Measurements from ENCODE around the gene AMER1. TPM values are rescaled to one million over a fixed set of nuclear protein-coding genes. Genes with fewer than 3 reads are reported as not detected.
"Not testable (repeated sequence)": the region's sequence is repeated elsewhere in the genome, so short reads cannot be mapped to it uniquely, and the experiment has no call there.

Gene AMER1
- 1 to 10 TPM; 7.9 to 8.8 TPM for total RNA-seq

DNA sequence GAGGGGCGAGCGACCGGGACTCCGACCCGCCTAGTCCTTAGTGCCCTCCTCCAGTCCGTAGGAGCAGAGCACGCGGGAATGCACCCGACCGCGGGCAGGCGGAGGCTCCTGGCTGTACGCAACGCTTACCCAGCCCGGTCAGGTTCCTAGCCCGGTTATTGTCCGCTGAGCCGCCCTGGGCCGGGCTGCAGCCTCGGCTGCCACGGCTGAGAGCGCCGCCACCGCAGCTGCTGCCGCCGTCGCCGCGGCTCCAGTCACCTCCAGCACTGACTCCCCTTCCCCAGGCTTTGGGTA, at the start of gene AMER1:
Gene AMER1 (minus strand): TSS at position 268 of the 294 bp plus-strand sequence. CDS start 12,422 bp downstream, outside the sequence.
- TF ChIP-seq, protein P1, sequence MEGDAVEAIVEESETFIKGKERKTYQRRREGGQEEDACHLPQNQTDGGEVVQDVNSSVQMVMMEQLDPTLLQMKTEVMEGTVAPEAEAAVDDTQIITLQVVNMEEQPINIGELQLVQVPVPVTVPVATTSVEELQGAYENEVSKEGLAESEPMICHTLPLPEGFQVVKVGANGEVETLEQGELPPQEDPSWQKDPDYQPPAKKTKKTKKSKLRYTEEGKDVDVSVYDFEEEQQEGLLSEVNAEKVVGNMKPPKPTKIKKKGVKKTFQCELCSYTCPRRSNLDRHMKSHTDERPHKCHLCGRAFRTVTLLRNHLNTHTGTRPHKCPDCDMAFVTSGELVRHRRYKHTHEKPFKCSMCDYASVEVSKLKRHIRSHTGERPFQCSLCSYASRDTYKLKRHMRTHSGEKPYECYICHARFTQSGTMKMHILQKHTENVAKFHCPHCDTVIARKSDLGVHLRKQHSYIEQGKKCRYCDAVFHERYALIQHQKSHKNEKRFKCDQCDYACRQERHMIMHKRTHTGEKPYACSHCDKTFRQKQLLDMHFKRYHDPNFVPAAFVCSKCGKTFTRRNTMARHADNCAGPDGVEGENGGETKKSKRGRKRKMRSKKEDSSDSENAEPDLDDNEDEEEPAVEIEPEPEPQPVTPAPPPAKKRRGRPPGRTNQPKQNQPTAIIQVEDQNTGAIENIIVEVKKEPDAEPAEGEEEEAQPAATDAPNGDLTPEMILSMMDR (IDR thresholded peaks at IDR 0.05), result no peak
- H3K4me3 ChIP-seq, result peak within 1 kb of the TSS; percentile 88
- DNase-seq (ENCODE audit: low spot score) (no peak), ATAC-seq (ENCODE audit: insufficient number of reproducible peaks, low FRiP score, low read depth) (peak; percentile 25)
- H3K4me1 ChIP-seq (ENCODE audit: control insufficient read depth in 1 of 2, low read depth in 2 of 2), result peaks cover 7 to 46% of the 10 kb centered on the region in 2 donors
- H3K9me3 ChIP-seq, result no peaks in the 10 kb centered on the region
- no peaks in the 10 kb centered on the region for H3K36me3 ChIP-seq
- H3K27ac ChIP-seq, result peak within 1 kb of the TSS; percentile 80 to 94
- no peaks in the 10 kb centered on the region for H3K27me3 ChIP-seq (replicated peaks; ENCODE audit: insufficient read depth)

DNA sequence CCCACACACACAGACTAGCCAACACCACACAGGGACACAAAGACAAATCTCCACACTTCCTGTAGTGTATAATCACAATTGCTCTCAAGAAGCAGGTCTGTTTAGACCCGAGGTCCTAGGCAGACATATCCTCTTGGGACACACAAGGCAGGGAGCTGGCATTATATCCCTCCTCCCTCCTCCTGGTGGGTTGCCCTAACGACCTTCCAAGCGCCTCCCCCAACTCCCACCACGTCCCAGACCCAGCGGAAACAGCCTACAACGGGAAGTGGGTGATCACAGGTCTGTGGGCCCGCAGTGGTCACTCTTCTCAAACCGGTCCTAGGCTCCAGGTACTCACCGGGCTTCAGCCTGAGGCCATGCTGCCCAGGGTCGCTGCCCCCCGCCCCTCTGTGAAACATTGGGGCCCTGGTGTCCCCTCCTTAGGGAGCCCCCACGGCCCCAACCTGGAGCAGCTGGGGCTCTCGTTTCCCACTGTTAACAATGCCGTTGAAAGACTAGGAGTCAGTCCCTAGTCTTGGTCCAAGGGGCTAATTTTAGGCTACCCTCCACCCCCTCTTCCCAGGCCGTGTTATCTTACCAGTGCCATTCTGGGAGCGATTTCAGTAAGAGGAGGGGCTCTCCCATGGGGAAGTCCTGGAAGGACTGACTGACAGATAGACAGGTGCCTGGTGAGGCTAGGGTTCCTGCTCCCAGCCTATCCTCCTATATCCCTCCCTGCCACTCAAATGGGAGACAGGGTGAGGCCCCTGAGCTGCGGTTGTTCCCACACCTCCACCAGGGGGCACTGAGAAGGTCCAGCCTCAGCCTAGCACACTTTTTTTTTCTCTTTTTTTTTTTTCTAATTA, 24.8 kb upstream of the AMER1 start, which contains the start of gene ASB12:
Gene ASB12 (minus strand): TSS at position 485 of the 848 bp plus-strand sequence. CDS start 4,957 bp downstream, outside the sequence.
- Histone ChIP-seq H3K27me3 (replicated peaks; ENCODE audit: insufficient read depth) (no peaks in the 10 kb centered on the region), H3K4me3 (no peak within 1 kb of the TSS), H3K4me1 (ENCODE audit: control insufficient read depth in 1 of 2, low read depth in 2 of 2) (no peaks in the 10 kb centered on the region), H3K27ac (no peak within 1 kb of the TSS), H3K36me3 (no peaks in the 10 kb centered on the region), H3K9me3 (no peaks in the 10 kb centered on the region)
- TF ChIP-seq, protein P1 (IDR thresholded peaks at IDR 0.05), result no peak
- DNase-seq (ENCODE audit: low spot score) (no peak), ATAC-seq (ENCODE audit: insufficient number of reproducible peaks, low FRiP score, low read depth) (no peak)

- Histone ChIP-seq H3K36me3 (no peaks in the 10 kb centered on the region), H3K4me3 (no peak overlapping the region), H3K27me3 (replicated peaks; ENCODE audit: insufficient read depth) (no peaks in the 10 kb centered on the region), H3K27ac (no peak overlapping the region), H3K9me3 (no peaks in the 10 kb centered on the region), H3K4me1 (ENCODE audit: control insufficient read depth in 1 of 2, low read depth in 2 of 2) (no peaks in the 10 kb centered on the region)
- TF ChIP-seq, protein P1 (IDR thresholded peaks at IDR 0.05), result no peak
- ATAC-seq (ENCODE audit: insufficient number of reproducible peaks, low FRiP score, low read depth), result no peak
- no peak for DNase-seq (ENCODE audit: low spot score)
Measured at GRCh38 chrX:64229154-64229553, 23.6 kb upstream of the AMER1 start.

GRCh38 chrX:64218023-64218422, 12.5 kb upstream of the AMER1 start:
- H3K27ac ChIP-seq, result no peak overlapping the region
- DNase-seq (ENCODE audit: low spot score) (no peak), ATAC-seq (ENCODE audit: insufficient number of reproducible peaks, low FRiP score, low read depth) (no peak)
- H3K27me3 ChIP-seq (replicated peaks; ENCODE audit: insufficient read depth), result no peaks in the 10 kb centered on the region
- no peaks in the 10 kb centered on the region for H3K4me1 ChIP-seq (ENCODE audit: control insufficient read depth in 1 of 2, low read depth in 2 of 2)
- H3K4me3 ChIP-seq, result no peak overlapping the region
- TF ChIP-seq, protein P1 (IDR thresholded peaks at IDR 0.05), result no peak
- H3K36me3 ChIP-seq, result no peaks in the 10 kb centered on the region
- H3K9me3 ChIP-seq, result no peaks in the 10 kb centered on the region

DNA sequence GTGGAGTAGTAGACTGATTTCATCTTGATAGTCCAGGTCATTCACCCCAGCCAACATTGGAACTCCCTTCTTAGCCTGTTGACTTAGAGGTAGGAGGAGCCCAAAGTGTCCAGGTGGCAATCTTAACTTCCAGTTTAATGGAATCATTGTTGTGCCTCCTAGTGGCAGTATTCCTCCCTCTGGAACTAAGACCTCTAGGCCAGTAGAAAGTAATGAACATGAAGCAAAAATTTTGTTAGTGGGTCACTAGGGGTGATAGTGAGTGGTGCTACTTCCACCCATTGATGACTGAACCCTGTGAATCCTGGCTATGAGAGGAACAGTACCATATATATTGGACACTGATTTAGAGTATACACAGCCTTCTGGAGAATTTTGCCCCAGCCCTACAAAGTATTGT, 8.5 kb upstream of the AMER1 start:
- not testable (repeated sequence) for H3K4me3 ChIP-seq; ATAC-seq (ENCODE audit: insufficient number of reproducible peaks, low FRiP score, low read depth); H3K36me3 ChIP-seq; H3K27me3 ChIP-seq (replicated peaks; ENCODE audit: insufficient read depth); H3K27ac ChIP-seq; H3K9me3 ChIP-seq; DNase-seq (ENCODE audit: low spot score); H3K4me1 ChIP-seq (ENCODE audit: control insufficient read depth in 1 of 2, low read depth in 2 of 2)
